ENCODE results near the gene ZNF609. TPM values are rescaled to one million over a fixed set of nuclear protein-coding genes. Genes with fewer than 3 reads are reported as not detected.

Gene ZNF609
- polyA plus RNA-seq, 2 of the 4 experiments (the other 2 are of a cell fraction), result 19.6 to 39.9 TPM

DNA sequence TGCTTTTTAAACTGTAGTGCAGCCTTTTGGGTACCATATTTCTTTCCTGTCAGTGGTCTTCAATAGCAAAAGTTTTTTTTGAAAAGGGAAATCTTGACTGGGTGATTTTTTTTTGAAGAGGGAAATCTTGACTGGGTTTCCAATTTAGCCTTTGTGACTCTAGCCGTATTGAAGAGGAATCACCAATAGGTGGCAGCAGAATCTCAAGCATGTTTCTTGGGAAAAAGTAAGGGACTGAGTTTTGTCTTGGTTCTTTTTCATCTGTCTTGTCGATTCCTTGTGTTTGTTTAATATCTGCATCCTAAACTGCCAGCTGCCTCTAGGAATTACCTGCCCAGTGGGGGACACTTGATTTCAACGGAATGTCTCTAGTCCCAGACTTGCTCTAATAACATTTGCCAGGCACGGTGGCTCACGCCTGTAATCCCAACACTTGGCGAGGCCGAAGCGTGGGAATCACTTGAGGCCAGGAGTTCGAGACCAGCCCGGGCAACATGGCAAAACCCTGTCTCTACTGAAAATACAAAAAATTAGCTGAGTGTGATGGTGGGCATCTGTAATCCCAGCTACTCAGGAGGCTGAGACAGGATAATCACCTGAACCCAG is 225.9 kb downstream of the ZNF609 start:
- ChIA-PET POLR2A (interaction anchor here (0.9 kb wide), 1 partner anchor 42 kb away, joined by 4 read pairs; no protein-coding TSS in a partner anchor), CTCF (interaction anchor here (0.7 to 27.3 kb wide), 28 partner anchors 8 to 508 kb away, joined by 3 to 1052 read pairs (median 4); no protein-coding TSS in a partner anchor)
- no peak overlapping the region for H3K4me2 ChIP-seq
- ATAC-seq (peak in 1 of 2 experiments; percentile 26; a peak in 2 of 6 replicates), FAIRE-seq (peak; percentile 87), DNase-seq (ENCODE audit: low read depth in 1 of 2, low spot score in 1 of 2) (peak; percentile 67)
- no peak overlapping the region for H3K4me3 ChIP-seq
- peaks cover 1% of the 10 kb centered on the region; the same call in 1 of the 3 replicates for H3K4me1 ChIP-seq
- TF ChIP-seq FOSL2 (IDR thresholded peaks at IDR 0.05) (no peak), FOSL2 (CRISPR knock-in tag; IDR thresholded peaks at IDR 0.05) (no peak), RCOR1 (IDR thresholded peaks at IDR 0.05; ENCODE audit: low read depth, low read length) (no peak), RAD21 (conservative IDR thresholded peaks at IDR 0.05 in 1 of 2, IDR thresholded peaks at IDR 0.05 in 1 of 2) (peak; percentile 76 to 84), SMC3 (IDR thresholded peaks at IDR 0.05) (peak; percentile 51), CTCF (IDR thresholded peaks at IDR 0.05) (peak; percentile 84)
- H3K9me3 ChIP-seq, result no peaks in the 10 kb centered on the region
- 62% methylated on average over 10 of the region's 10 CpGs for WGBS (ENCODE audit: missing lambda C conversion rate)
- no peak overlapping the region for H3K27ac ChIP-seq

DNA sequence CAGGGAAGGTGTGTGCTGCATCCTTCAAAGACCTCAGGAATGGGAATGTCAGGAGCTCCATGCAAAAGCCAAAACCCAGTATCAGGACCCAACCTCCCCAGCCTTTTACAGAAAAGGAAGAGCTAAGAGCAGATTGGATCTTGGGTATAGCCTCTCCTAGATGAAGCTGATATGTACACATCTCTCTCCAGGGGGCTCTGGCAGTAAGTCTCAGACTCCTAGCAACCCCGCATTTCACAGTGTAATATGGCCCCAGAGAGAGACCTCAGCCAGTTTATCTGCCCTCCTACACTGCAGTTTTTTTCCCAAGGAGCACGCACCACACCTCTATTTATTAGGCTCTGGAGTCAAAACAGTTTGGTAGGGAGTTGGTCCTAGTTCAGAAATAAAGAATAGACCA is 226.8 kb downstream of the ZNF609 start:
- FAIRE-seq (no peak), ATAC-seq (no peak), DNase-seq (ENCODE audit: low read depth in 1 of 2, low spot score in 1 of 2) (no peak)
- ChIA-PET CTCF (interaction anchor here (0.7 to 27.3 kb wide), 20 partner anchors 9 to 352 kb away, joined by 3 to 1052 read pairs (median 6); no protein-coding TSS in a partner anchor), POLR2A (interaction anchor here (0.9 kb wide), 1 partner anchor 41 kb away, joined by 4 read pairs; no protein-coding TSS in a partner anchor)
- Histone ChIP-seq H3K4me2 (no peak overlapping the region), H3K4me1 (no peaks in the 10 kb centered on the region), H3K27ac (no peak overlapping the region), H3K9me3 (no peaks in the 10 kb centered on the region), H3K4me3 (no peak overlapping the region)
- 90% methylated on average over 2 of the region's 2 CpGs for WGBS (ENCODE audit: missing lambda C conversion rate)
- TF ChIP-seq MAZ (IDR thresholded peaks at IDR 0.05; ENCODE audit: borderline replicate concordance, low read depth, low read length), result no peak
- TF ChIP-seq CHD2 (IDR thresholded peaks at IDR 0.05; ENCODE audit: low read length, partially characterized antibody), result no peak
- TF ChIP-seq CBX8 (IDR thresholded peaks at IDR 0.05), result no peak
- TF ChIP-seq CBX2 (IDR thresholded peaks at IDR 0.05; ENCODE audit: borderline replicate concordance, low read depth), result no peak
- no peak for TF ChIP-seq GATA3 (IDR thresholded peaks at IDR 0.05; ENCODE audit: borderline replicate concordance)
- TF ChIP-seq FOSL2 (IDR thresholded peaks at IDR 0.05), result no peak
- TF ChIP-seq FOSL2 (CRISPR knock-in tag; IDR thresholded peaks at IDR 0.05), result no peak
- TF ChIP-seq HOXB13 (CRISPR knock-in tag; IDR thresholded peaks at IDR 0.05; ENCODE audit: low read depth), result no peak
- TF ChIP-seq KDM1A (IDR thresholded peaks at IDR 0.05; ENCODE audit: low read depth), result no peak
- no peak for TF ChIP-seq ZFP36 (IDR thresholded peaks at IDR 0.05; ENCODE audit: borderline replicate concordance, partially characterized antibody)
- TF ChIP-seq, protein P1, sequence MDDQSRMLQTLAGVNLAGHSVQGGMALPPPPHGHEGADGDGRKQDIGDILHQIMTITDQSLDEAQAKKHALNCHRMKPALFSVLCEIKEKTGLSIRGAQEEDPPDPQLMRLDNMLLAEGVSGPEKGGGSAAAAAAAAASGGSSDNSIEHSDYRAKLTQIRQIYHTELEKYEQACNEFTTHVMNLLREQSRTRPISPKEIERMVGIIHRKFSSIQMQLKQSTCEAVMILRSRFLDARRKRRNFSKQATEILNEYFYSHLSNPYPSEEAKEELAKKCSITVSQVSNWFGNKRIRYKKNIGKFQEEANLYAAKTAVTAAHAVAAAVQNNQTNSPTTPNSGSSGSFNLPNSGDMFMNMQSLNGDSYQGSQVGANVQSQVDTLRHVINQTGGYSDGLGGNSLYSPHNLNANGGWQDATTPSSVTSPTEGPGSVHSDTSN (IDR thresholded peaks at IDR 0.05), result no peak
- TF ChIP-seq RCOR1 (IDR thresholded peaks at IDR 0.05; ENCODE audit: low read depth, low read length), result no peak
- TF ChIP-seq KDM5A (IDR thresholded peaks at IDR 0.05), result no peak
- TF ChIP-seq BCL3 (IDR thresholded peaks at IDR 0.05), result no peak

DNA sequence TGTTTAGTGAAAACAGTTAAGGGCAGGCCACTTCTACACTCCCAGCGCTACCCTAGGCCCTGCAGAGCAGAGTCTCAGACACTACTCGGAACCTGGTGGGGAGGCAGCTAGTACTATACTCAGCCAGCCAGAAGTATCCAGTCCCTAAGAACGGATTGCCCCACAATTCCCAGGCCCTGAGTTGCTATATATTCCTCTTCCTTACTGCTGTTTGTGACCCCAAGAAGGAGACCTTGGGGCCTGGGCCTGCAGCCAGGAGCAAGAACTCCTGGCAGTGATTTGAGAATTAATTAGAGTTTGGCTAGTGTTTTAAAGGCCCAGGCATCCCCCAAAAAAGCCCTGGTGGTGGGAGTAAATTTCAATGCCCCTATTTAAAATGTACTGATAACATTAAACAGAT is 227.3 kb downstream of the ZNF609 start:
- Histone ChIP-seq H3K9me3 (no peaks in the 10 kb centered on the region), H3K27ac (no peak overlapping the region), H3K4me1 (peaks cover 2% of the 10 kb centered on the region), H3K4me3 (no peak overlapping the region), H3K4me2 (no peak overlapping the region)
- 82% methylated on average over 3 of the region's 3 CpGs for WGBS (ENCODE audit: missing lambda C conversion rate)
- no peak for ATAC-seq
- DNase-seq (ENCODE audit: low read depth in 1 of 2, low spot score in 1 of 2), result no peak
- no peak for FAIRE-seq
- POLR2A ChIA-PET, result no interaction called here
- CTCF ChIA-PET, result interaction anchor here (0.9 to 27.3 kb wide), 8 partner anchors 10 to 262 kb away, joined by 3 to 1052 read pairs (median 28); no protein-coding TSS in a partner anchor
- no peak for TF ChIP-seq SMC3 (IDR thresholded peaks at IDR 0.05)
- TF ChIP-seq, protein P2, sequence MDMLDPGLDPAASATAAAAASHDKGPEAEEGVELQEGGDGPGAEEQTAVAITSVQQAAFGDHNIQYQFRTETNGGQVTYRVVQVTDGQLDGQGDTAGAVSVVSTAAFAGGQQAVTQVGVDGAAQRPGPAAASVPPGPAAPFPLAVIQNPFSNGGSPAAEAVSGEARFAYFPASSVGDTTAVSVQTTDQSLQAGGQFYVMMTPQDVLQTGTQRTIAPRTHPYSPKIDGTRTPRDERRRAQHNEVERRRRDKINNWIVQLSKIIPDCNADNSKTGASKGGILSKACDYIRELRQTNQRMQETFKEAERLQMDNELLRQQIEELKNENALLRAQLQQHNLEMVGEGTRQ (IDR thresholded peaks at IDR 0.05), result no peak
- no peak for TF ChIP-seq ZC3H11A (IDR thresholded peaks at IDR 0.05)
- no peak for TF ChIP-seq HOXB13 (CRISPR knock-in tag; IDR thresholded peaks at IDR 0.05; ENCODE audit: low read depth)
- TF ChIP-seq ESRRA (IDR thresholded peaks at IDR 0.05; ENCODE audit: borderline replicate concordance, low read length), result no peak
- TF ChIP-seq TFCP2L1 (CRISPR knock-in tag; IDR thresholded peaks at IDR 0.05), result no peak
- TF ChIP-seq REST (IDR thresholded peaks at IDR 0.05), result no peak
- TF ChIP-seq BHLHE40 (IDR thresholded peaks at IDR 0.05; ENCODE audit: low read depth, low read length), result no peak
- TF ChIP-seq MAFK (IDR thresholded peaks at IDR 0.05; ENCODE audit: partially characterized antibody), result no peak
- no peak for TF ChIP-seq CBX2 (IDR thresholded peaks at IDR 0.05; ENCODE audit: borderline replicate concordance, low read depth)
- no peak for TF ChIP-seq CEBPB (IDR thresholded peaks at IDR 0.05)

Data from A549 (cell line).